ENCODE measurements around the gene PANK2. TPM values are rescaled to one million over a fixed set of nuclear protein-coding genes. Genes with fewer than 3 reads are reported as not detected.
"Not testable (repeated sequence)": the region's sequence is repeated elsewhere in the genome, so short reads cannot be mapped to it uniquely, and the experiment has no call there.

The PANK2 gene
- total RNA-seq (ENCODE audit: low replicate concordance) = 54.9 and 102 TPM in 2 replicates

DNA sequence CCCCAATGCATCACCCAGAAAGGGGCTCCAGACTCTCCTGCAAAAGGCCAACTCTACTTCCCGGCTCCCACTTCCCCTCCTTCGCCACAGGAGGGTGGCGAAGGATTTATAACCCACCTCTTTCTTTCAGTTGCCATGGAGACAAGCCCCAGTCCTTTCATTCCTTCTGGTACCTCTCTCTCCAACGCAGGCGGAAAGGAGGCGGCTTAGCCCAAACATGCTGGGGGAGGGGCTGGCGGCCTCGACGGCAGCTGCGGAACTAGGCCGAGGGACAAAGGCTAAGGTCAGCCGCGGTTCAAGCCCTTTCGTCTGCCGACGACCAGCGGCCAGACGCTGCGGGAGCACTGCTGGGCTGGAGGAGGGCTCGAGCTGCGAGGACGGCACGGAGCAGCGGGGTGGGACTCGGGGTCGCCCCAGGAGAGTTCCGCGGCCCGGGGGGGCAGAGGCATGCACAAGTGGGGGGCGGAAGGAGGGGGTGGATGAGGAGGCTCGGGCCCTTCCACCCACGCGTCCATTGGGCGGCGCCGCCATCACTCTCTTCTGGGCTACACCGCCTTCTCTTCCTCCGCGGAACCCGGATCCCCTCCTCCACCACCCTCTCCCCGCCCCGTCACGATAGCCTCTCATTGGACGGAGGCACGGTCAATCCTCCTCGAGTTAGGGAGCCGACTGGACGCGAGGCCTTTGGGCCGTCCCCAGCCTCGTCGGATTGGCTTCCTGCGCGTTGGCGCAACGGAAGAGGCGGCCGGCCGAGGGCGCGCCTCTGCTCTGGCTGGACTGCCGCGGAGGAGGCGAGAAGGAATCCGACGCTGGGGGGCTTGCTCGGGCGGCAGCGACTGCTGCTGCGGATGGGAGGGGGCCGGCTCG lies at the start of gene PANK2:
PANK2 (plus strand) TSS at position 766 of the 867 bp plus-strand sequence.
- peak within 1 kb of the TSS; percentile 93 for H3K4me3 ChIP-seq (ENCODE audit: low read depth, low read length)
- DNase-seq (ENCODE audit: low read depth) = peak; percentile 99
- TF ChIP-seq, protein P1, sequence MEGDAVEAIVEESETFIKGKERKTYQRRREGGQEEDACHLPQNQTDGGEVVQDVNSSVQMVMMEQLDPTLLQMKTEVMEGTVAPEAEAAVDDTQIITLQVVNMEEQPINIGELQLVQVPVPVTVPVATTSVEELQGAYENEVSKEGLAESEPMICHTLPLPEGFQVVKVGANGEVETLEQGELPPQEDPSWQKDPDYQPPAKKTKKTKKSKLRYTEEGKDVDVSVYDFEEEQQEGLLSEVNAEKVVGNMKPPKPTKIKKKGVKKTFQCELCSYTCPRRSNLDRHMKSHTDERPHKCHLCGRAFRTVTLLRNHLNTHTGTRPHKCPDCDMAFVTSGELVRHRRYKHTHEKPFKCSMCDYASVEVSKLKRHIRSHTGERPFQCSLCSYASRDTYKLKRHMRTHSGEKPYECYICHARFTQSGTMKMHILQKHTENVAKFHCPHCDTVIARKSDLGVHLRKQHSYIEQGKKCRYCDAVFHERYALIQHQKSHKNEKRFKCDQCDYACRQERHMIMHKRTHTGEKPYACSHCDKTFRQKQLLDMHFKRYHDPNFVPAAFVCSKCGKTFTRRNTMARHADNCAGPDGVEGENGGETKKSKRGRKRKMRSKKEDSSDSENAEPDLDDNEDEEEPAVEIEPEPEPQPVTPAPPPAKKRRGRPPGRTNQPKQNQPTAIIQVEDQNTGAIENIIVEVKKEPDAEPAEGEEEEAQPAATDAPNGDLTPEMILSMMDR (IDR thresholded peaks at IDR 0.05; ENCODE audit: insufficient read depth, low read length) = peak; percentile 69

DNA sequence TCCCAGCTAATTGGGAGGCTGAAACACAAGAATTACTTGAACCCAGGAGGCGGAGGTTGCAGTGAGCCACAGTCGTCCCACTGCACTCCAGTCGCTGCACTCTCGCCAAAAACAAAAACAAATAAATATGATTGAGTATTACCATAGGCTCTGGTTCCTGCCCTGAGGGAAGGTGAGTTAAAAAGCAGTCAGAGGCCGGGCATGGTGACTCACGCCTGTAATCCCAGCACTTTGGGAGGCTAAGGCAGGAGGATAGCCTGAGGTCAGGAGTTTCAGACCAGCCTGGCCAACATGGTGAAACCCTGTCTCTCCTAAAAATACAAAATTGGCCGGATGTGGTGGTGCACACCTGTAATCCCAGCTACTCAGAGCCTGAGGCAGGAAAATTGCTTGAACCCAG lies 49.0 kb upstream of the PANK2 start:
- H3K4me3 ChIP-seq (ENCODE audit: low read depth, low read length); DNase-seq (ENCODE audit: low read depth): not testable (repeated sequence)

DNA sequence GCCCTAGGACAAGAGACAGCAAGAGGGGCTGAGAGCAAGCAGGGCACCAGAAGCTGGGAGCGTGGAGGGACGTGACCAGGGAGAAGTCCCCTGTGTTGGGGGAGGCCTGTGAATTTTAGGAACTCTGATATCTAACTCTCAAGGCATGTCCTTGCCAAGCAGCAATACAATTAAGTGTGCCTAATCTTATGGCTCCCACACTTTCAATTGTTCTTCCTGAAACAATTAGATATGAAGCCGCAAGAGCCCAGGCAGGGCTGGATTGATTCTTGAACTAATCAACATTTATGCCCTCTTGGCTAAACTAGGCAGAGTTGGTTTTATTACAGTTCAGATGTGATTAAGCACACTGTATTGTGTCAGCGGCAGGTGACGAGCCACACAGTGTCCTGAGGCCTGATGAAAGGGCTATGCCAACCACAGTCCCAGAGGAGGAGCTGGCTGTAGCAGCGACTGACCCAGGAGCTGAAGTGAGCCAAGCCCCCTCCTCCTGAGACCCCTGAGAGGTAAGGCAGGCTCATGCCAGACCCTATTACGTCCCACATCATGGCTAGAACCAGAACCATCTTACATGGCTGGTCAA lies 46.7 kb upstream of the PANK2 start:
- no peak overlapping the region for H3K4me3 ChIP-seq (ENCODE audit: low read depth, low read length)
- TF ChIP-seq, protein P1 (IDR thresholded peaks at IDR 0.05; ENCODE audit: insufficient read depth, low read length) = no peak
- DNase-seq (ENCODE audit: low read depth) = no peak

DNA sequence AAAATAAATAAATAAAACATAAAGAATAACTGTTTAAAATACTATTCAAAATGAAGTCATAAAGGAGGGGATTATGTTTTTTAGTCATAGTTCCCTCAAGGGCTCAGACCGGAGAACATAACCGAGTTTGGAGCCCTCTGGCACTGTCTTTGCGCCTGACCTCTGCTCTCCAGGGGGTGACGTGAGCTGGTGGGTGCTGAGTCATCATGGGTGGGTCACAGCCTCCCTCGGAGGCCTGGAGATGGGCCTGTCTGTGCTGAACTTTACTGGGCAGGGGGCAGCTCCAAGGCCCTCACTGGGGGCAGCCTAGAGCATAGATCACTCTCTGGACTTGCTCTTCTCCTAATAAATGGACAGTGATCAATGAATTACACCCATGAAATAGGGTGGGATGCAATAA lies 45.7 kb upstream of the PANK2 start:
- TF ChIP-seq, protein P1 (IDR thresholded peaks at IDR 0.05; ENCODE audit: insufficient read depth, low read length) = no peak
- DNase-seq (ENCODE audit: low read depth) = peak; percentile 67

DNA sequence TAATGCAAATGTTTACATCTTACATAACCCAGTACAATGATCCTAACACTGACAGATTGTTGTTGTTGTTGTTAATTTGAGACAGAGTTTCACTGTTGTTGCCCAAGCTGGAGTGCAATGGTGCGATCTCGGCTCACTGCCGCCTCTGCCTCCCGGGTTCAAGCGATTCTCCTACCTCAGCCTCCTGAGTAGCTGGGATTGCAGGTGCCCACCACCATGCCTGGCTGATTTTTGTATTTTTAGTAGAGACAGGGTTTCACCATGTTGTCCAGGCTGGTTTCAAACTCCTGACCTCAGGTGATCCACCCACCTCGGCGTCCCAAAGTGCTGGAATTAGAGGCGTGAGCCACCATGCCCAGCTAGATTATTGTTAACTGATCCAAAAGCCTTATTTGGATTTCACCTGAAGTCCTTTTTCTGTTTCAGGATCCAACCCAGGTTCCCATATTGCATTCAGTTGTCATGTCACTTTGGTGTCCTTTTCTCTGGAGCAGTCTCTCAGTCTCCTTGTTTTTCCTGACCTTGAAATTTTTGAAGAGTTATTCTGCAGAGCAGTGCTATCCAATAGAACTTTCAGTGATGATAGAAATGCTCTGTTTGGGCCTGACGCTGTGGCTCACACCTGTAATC lies 45.1 kb upstream of the PANK2 start:
- not testable (repeated sequence) for H3K4me3 ChIP-seq (ENCODE audit: low read depth, low read length); DNase-seq (ENCODE audit: low read depth)

More for the DNA sequence above, 45.7 kb upstream of the PANK2 start:
- no peak overlapping the region for H3K4me3 ChIP-seq (ENCODE audit: low read depth, low read length)

DNA sequence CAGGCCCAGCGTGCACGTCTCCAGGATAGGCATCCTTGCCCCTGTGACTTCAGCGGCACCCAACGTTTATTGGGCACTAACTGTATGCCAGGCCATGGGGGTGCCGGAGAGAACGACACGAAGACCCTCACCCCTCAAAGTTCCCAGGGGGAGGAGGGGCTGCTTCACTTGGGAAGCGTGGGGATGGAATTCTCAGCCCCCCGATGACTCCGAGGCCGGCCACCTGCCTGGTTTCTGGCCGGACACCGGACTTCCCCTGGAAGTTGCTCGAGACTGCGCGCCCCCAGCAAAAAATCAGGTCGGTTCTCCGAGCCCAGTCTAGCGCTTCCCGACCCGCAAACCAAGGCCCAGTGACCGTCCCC lies 42.8 kb upstream of the PANK2 start:
- no peak for DNase-seq (ENCODE audit: low read depth)
- TF ChIP-seq, protein P1 (IDR thresholded peaks at IDR 0.05; ENCODE audit: insufficient read depth, low read length) = no peak
- peak overlapping the region; percentile 85 for H3K4me3 ChIP-seq (ENCODE audit: low read depth, low read length)

DNA sequence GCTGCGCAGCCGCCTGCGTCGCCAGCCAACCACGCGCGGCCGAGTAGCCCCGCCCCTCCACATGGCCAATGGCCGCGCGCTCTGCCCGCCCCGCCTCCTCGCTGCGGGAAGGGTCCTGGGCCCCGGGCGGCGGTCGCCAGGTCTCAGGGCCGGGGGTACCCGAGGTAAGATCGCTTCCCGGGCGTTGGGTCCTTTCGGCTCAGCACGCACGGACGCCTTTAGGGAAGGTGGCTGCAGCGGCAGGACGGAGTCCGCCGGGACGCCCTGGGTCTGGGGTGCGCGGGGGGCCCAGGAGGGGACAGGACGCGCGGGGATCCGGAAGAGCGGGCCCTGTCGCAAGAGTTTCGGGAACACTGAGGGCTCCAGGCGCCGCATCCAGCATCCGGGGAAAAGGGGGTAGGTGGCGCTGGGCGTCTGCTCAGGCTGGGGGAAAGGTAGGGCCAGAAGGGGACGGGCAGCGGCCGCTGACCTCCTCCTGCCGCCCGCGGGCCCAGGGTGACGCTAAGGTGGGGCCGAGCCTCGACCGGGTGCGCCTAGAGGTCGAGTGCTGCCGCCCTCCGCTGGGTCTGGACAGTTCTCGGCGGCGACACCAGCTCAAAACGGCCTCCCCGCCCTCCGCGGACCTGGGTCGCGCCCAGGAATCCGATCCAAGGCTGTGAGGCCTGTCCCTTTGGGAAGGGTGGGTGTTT lies 42.3 kb upstream of the PANK2 start, which contains the start of gene MAVS:
MAVS (plus strand) TSS at position 95 of the 689 bp plus-strand sequence. CDS start 7,791 bp downstream, outside the sequence.
- peak; percentile 67 for DNase-seq (ENCODE audit: low read depth)
- TF ChIP-seq, protein P1 (IDR thresholded peaks at IDR 0.05; ENCODE audit: insufficient read depth, low read length) = no peak
- peak within 1 kb of the TSS; percentile 85 for H3K4me3 ChIP-seq (ENCODE audit: low read depth, low read length)

Data from fibroblast of the aortic adventitia (primary cell).